Mesenteric fat pad (tissue), 1 donor: ENCODE data around the gene BET1. TPM values are rescaled to one million over a fixed set of nuclear protein-coding genes. Genes with fewer than 3 reads are reported as not detected.

Source experiments
- DNase-seq: peaks from one replicate; pipeline ENCODE4 v3.0.0-alpha.2; 2020; ENCODE audit warnings: low spot score
- total RNA-seq: library from RNA; stranded (reverse); fragmentation: NEBNext Ultra II Directional; extraction: Animal tissue kit (Norgen Biotek cat#: 25700); gene quantifications from one replicate; pipeline ENCODE4 v1.2.1, GENCODE V29; 2021
- donor health status: DM: yes; HTN: yes; CAD: no.

Gene BET1
- total RNA-seq, 1 donor from 2014 or later, result 20.6 TPM

- DNase-seq, result no peak
Measured at GRCh38 chr7:94012746-94013145, 8.6 kb upstream of the BET1 start.

- DNase-seq, result no peak
Measured at GRCh38 chr7:94011714-94012353, 7.7 kb upstream of the BET1 start.

GRCh38 chr7:94008537-94008936, 4.4 kb upstream of the BET1 start:
- DNase-seq, result no peak

DNA sequence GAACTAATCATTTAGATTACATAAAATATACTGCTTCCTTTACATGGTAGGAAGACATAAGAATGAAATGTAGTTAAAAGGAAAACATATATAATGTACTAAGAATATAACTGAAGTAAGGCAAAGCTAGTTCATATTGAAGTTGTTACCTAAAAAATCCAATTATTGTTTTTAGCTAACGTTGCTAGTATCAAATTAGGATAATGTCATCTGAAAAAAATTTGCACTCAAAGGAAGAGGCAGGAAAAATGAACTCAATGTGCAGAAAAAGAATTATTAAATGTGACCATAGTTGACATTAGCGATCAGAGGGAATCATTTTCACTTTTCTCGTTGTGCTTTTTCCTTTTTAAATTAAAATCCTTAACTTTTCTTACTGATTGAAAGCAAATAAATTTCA, 1.6 kb upstream of the BET1 start:
- DNase-seq, result no peak

- no peak for DNase-seq
Measured at GRCh38 chr7:94003446-94004023, 620 bp downstream of the BET1 start.

DNA sequence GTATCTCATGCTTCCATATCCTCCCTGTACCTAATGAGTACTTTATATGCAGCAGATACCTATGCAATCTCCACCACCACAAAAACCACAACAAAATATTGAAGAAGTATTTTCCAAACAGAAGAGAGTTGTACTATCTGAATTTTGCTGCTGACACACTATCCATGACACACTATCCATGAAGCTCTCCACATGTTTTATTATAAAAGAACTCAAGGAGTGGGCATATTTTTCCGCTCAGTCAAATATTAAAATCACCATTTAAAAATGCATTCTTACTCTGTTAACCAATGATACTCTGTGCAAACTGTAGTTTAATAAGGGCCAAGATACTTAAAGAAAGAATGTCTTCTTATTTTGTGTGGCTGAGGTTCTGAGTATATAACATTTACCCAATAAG, 2.8 kb downstream of the BET1 start:
- DNase-seq, result no peak

- DNase-seq, result no peak
Measured at GRCh38 chr7:93997868-93998267, 6.3 kb downstream of the BET1 start.

DNA sequence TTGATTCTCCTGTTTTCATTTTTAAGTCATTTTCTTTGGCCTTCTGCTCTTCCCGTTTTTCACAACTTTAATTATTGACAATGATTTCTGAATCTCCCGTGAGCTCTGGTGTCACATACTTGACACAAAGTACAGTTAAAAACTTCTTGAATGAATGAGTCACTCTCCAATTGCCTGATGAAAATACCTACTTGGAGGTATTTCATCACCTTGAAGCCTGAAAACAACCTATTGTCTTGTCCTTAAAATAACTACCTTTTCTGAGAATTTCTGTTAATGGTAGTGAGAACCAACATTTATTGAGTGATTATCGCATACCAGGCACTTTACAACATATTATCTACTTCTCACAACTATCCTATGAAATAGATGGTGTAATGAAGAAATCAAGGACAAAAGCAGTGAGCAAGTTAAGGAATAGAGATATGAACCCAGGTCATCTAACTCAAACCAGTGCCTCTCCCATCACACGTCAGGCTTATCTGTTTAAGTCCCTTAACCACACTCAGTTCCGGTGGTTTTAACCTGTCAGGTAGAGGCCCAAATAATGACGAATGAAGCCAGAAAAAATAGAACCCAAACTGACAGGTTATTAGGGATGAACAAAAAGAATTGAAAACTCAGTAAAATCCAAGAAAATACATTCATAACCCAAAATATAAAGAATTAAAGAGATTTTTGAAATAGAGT, 11.6 kb downstream of the BET1 start:
- DNase-seq, result no peak

DNA sequence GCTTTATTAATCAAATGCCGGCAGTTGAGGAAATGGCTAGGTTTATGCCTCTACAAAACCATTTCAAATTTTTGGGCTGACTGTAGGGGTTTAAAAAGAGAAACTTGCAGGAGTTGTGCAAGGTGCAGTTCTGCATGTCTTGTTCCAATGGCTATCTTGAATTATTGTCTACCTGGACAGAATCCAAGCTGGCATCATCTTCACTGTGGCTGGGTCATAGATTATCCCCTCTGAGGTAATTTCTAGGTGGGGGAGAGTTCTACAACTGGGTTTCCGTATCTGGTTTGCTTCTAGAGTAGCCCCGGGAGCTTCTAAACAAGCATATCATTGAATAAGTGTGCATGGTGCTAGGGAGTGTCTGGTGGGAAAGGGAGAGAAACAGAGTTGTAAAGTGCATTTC, 16.9 kb downstream of the BET1 start:
- DNase-seq, result no peak

GRCh38 chr7:93985101-93985500, 19.1 kb downstream of the BET1 start:
- DNase-seq, result no peak

- no peak for DNase-seq
Measured at GRCh38 chr7:93984024-93984423, 20.1 kb downstream of the BET1 start.

DNA sequence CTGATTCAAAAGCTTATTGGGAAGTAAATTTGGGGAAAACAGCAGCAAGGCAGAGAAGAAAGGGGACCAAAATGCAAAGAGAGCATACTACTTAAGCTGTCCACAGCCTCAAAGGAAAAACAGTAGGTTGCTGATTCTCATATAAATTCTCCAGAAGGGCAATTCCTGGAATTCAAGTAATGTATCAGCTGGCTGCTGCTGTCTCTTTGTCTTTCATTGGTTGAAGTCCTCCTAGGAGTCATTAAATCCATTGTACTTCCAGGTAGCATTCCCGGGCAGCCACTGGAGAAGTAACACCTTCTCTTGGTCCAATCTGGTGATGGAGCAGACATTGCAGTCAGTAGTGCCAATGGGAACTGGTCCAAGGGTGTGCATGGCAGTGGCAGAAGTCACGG, 22.7 kb downstream of the BET1 start:
- DNase-seq, result no peak

GRCh38 chr7:93980744-93981479, 23.2 kb downstream of the BET1 start:
- no peak for DNase-seq

- DNase-seq, result no peak
Measured at GRCh38 chr7:93977211-93977950, 26.8 kb downstream of the BET1 start.

DNA sequence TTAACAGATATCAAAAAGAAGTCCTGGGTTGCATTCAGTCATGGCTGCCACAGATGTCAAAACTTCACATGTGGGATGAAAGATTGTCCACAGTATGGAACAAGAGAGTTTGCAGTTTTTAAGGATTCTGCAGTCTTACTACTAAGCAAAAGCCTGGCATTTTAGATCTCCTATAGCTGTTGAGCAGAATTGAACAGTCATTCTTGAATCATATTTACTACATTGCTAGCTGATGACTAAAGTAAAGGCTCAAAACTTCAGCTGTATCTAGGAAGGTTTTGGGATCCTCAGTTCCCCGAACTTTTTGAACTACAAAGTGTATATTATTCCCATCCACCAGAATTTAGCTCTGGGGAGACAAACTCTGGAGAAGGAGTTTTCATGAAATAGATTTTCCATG, 31.0 kb downstream of the BET1 start:
- DNase-seq, result no peak

DNA sequence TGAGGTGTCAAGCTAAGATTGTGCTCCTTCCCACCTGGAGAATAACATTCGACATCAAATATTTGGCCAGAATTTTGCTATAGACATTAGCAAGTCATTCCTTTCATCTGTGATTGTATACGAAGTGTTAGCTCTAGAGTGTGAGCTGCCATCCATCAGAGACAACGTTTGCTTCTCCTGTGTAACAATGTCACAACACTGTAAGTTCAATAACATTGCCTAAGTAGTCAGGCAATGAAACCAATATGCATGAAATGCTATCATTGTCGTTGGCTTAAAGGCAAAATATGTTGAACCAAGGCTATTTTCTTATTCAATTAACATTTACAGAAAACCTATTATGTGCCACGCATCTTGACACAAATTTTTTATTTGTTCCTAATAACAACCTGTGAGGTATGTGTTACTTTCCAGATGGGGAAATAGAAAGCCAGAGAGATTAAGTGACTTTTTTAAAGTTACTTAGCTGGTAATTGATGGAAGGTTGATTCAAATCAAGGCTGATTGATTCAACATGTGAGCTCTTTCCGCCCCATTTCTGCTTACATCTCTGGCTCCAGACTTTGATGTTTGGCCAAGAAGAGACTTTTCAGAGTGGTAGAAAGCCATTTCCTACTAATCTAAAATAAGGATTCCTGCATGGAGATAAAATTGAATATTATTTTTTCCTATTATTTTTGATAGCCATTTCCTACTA, 32.0 kb downstream of the BET1 start:
- DNase-seq, result no peak

GRCh38 chr7:93968911-93969620, 35.1 kb downstream of the BET1 start:
- DNase-seq, result no peak

DNA sequence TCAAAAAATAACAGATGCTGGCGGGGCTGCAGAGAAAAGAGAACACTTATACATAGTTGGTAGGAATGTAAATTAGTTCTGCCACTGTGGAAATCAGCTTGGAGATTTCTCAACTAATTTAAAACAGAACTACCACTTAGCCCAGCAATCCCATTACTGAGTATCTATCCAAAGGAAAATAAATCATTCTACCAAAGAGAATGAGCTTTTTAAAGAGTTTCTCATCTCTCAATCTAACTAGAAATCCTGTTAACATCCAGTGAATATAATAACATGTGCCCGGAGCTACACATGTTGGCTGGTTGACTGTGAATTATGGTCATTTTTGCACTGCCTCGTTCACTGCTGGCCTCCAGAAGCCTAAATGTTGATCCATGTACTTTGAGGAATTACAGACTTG, 39.3 kb downstream of the BET1 start:
- DNase-seq, result no peak

- DNase-seq, result no peak
Measured at GRCh38 chr7:93964262-93964661, 39.9 kb downstream of the BET1 start.

DNA sequence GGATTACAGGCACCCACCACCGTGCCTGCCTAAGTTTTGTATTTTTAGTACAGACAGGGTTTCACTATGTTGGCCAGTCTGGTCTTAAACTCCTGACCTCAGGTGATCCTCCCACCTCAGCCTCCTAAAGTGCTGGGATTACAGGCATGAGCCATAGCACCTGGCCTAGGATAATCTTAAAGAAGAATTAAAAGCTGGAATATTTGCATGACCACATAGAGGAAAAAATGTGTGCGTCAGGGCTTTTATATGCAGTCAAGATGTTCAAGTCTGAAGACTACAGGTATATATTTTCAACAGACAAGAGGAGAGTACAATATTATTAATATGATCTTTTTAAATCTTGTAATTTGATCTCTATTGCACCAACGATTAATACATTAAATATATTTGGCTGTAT, 43.2 kb downstream of the BET1 start:
- no peak for DNase-seq
